Measurements from ENCODE around the gene SUPT3H.
"Not testable (repeated sequence)": the region's sequence is repeated elsewhere in the genome, so short reads cannot be mapped to it uniquely, and the experiment has no call there.

SUPT3H gene

GRCh38 chr6:44896701-44897100, 481.0 kb downstream of the SUPT3H start:
- no peak for DNase-seq (ENCODE audit: low read depth)

- no peak for DNase-seq (ENCODE audit: low read depth)
Observed at GRCh38 chr6:44892579-44892978, 485.2 kb downstream of the SUPT3H start.

GRCh38 chr6:44879071-44879470, 498.7 kb downstream of the SUPT3H start:
- not testable (repeated sequence) for DNase-seq (ENCODE audit: low read depth)

- not testable (repeated sequence) for DNase-seq (ENCODE audit: low read depth)
Observed at GRCh38 chr6:44876638-44877037, 501.1 kb downstream of the SUPT3H start.

- no peak for DNase-seq (ENCODE audit: low read depth)
Observed at GRCh38 chr6:44869321-44869897, 508.3 kb downstream of the SUPT3H start.

GRCh38 chr6:44868910-44869309, 508.8 kb downstream of the SUPT3H start:
- DNase-seq (ENCODE audit: low read depth): no peak

GRCh38 chr6:44868335-44868668, 509.4 kb downstream of the SUPT3H start:
- DNase-seq (ENCODE audit: low read depth): no peak

GRCh38 chr6:44867571-44868334, 510.0 kb downstream of the SUPT3H start:
- no peak for DNase-seq (ENCODE audit: low read depth)

GRCh38 chr6:44865184-44865583, 512.5 kb downstream of the SUPT3H start:
- not testable (repeated sequence) for DNase-seq (ENCODE audit: low read depth)

- DNase-seq (ENCODE audit: low read depth): no peak
Observed at GRCh38 chr6:44859901-44860410, 517.8 kb downstream of the SUPT3H start.

- peak; percentile 4 for DNase-seq (ENCODE audit: low read depth)
Observed at GRCh38 chr6:44858998-44859397, 518.7 kb downstream of the SUPT3H start.

GRCh38 chr6:44856479-44856878, 521.3 kb downstream of the SUPT3H start:
- no peak for DNase-seq (ENCODE audit: low read depth)

GRCh38 chr6:44855562-44856411, 521.9 kb downstream of the SUPT3H start:
- peak; percentile 60 for DNase-seq (ENCODE audit: low read depth)

- DNase-seq (ENCODE audit: low read depth): no peak
Observed at GRCh38 chr6:44854712-44855443, 522.9 kb downstream of the SUPT3H start.

- DNase-seq (ENCODE audit: low read depth): peak; percentile 12
Observed at GRCh38 chr6:44851176-44851575, 526.6 kb downstream of the SUPT3H start.

GRCh38 chr6:44850312-44850711, 527.4 kb downstream of the SUPT3H start:
- no peak for DNase-seq (ENCODE audit: low read depth)

- DNase-seq (ENCODE audit: low read depth): no peak
Observed at GRCh38 chr6:44849806-44850205, 527.9 kb downstream of the SUPT3H start.

GRCh38 chr6:44843734-44844133, 534.0 kb downstream of the SUPT3H start:
- no peak for DNase-seq (ENCODE audit: low read depth)

- no peak for DNase-seq (ENCODE audit: low read depth)
Observed at GRCh38 chr6:44842616-44843015, 535.1 kb downstream of the SUPT3H start.

GRCh38 chr6:44841829-44842228, 535.9 kb downstream of the SUPT3H start:
- DNase-seq (ENCODE audit: low read depth): no peak

GRCh38 chr6:44837741-44838140, 540.0 kb downstream of the SUPT3H start:
- DNase-seq (ENCODE audit: low read depth): no peak

GRCh38 chr6:44837255-44837654, 540.5 kb downstream of the SUPT3H start:
- DNase-seq (ENCODE audit: low read depth): no peak
